ENCODE results near the gene SEC61A1.

Gene SEC61A1

GRCh38 chr3:128078322-128078721, 26.1 kb downstream of the SEC61A1 start:
- DNase-seq (ENCODE audit: low read depth) = no peak

- no peak for DNase-seq (ENCODE audit: low read depth)
Observed at GRCh38 chr3:128078875-128079274, 26.6 kb downstream of the SEC61A1 start.

GRCh38 chr3:128079823-128080222, 27.6 kb downstream of the SEC61A1 start:
- no peak for DNase-seq (ENCODE audit: low read depth)

GRCh38 chr3:128080323-128081080, 28.3 kb downstream of the SEC61A1 start:
- DNase-seq (ENCODE audit: low read depth) = peak; percentile 81

- DNase-seq (ENCODE audit: low read depth) = no peak
Observed at GRCh38 chr3:128081226-128081625, 29.0 kb downstream of the SEC61A1 start.

GRCh38 chr3:128081846-128082245, 29.6 kb downstream of the SEC61A1 start:
- no peak for DNase-seq (ENCODE audit: low read depth)

- DNase-seq (ENCODE audit: low read depth) = no peak
Observed at GRCh38 chr3:128082546-128082945, 30.3 kb downstream of the SEC61A1 start.

GRCh38 chr3:128083396-128083795, 31.2 kb downstream of the SEC61A1 start:
- DNase-seq (ENCODE audit: low read depth) = no peak

- DNase-seq (ENCODE audit: low read depth) = no peak
Observed at GRCh38 chr3:128083980-128084674, 31.9 kb downstream of the SEC61A1 start.

GRCh38 chr3:128084675-128085021, 32.4 kb downstream of the SEC61A1 start:
- no peak for DNase-seq (ENCODE audit: low read depth)

GRCh38 chr3:128089135-128089534, 36.9 kb downstream of the SEC61A1 start:
- DNase-seq (ENCODE audit: low read depth) = no peak

- no peak for DNase-seq (ENCODE audit: low read depth)
Observed at GRCh38 chr3:128091586-128091985, 39.3 kb downstream of the SEC61A1 start.

- DNase-seq (ENCODE audit: low read depth) = no peak
Observed at GRCh38 chr3:128094295-128095151, 42.3 kb downstream of the SEC61A1 start.

GRCh38 chr3:128095222-128095703, 43.0 kb downstream of the SEC61A1 start:
- DNase-seq (ENCODE audit: low read depth) = peak; percentile 56

- no peak for DNase-seq (ENCODE audit: low read depth)
Observed at GRCh38 chr3:128098234-128098633, 46.0 kb downstream of the SEC61A1 start.

GRCh38 chr3:128100161-128100560, 47.9 kb downstream of the SEC61A1 start:
- DNase-seq (ENCODE audit: low read depth) = no peak

- DNase-seq (ENCODE audit: low read depth) = no peak
Observed at GRCh38 chr3:128100638-128101037, 48.4 kb downstream of the SEC61A1 start.

- DNase-seq (ENCODE audit: low read depth) = no peak
Observed at GRCh38 chr3:128103136-128103676, 51.0 kb downstream of the SEC61A1 start.

- no peak for DNase-seq (ENCODE audit: low read depth)
Observed at GRCh38 chr3:128107834-128108233, 55.6 kb downstream of the SEC61A1 start.

- no peak for DNase-seq (ENCODE audit: low read depth)
Observed at GRCh38 chr3:128111147-128111546, 58.9 kb downstream of the SEC61A1 start.

GRCh38 chr3:128112357-128112968, 60.2 kb downstream of the SEC61A1 start:
- peak; percentile 78 for DNase-seq (ENCODE audit: low read depth)
